GM18511 (cell line): ENCODE results near the gene INTS4.
"Not testable (repeated sequence)": the region's sequence is repeated elsewhere in the genome, so short reads cannot be mapped to it uniquely, and the experiment has no call there.

Experiments
- ATAC-seq: cut with Tn5 transposase; IDR thresholded peaks from one replicate; pipeline ENCODE4 v1.9.1; 2021; ENCODE audit warnings: mild to moderate bottlenecking, moderate library complexity; ENCODE audit not compliant: unreplicated experiment

The INTS4 gene

GRCh38 chr11:78025378-78025777 lies 30.9 kb upstream of the INTS4 start:
- no peak for ATAC-seq

- ATAC-seq = no peak
These were observed 29.0 kb upstream of the INTS4 start for GRCh38 chr11:78023426-78023825.

GRCh38 chr11:78022397-78023396 lies 28.2 kb upstream of the INTS4 start, which contains the start of gene KCTD14:
KCTD14 (minus strand) TSS chr11:78023276; CDS start chr11:78023249, 27 bp downstream.
- ATAC-seq = no peak

DNA sequence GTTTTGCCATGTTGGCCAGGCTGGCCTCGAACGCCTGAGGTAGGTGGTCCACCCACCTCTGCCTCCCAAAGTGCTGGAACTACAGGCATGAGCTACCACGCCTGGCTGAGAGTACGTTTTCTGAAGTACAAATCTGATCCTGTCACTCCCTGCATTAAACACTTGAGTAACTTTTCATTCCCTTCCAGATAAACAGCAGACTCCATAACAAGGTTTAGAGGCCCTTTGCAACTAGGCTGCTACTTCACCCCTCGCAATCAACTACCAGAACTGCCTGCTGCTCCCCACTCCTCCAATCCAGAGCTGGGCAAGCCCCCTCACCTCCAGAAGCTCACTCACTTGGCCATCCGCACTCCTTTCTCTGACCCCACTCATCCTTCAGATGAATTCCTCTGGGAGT lies 27.1 kb upstream of the INTS4 start:
- ATAC-seq = no peak

- ATAC-seq = no peak
These were observed 25.8 kb upstream of the INTS4 start for GRCh38 chr11:78020246-78020645.

DNA sequence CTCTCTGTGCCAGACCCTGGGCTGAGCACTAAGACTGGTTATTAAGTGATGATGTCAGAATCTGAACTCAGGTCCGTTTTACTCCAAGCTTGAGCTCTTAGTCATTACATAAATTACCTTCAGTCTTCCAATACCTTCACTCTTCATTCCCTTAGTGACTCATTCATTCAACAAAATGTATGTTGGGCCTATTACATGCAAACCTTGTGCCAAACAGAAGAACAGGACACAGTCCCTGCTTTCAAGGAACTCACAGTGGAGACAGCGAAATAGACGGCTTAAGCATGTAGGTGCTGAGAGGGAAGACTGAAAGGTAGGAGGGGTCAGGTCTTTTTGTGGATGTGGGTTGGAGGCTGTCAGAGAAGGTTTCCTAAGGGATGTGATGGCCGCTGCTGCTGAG lies 25.3 kb upstream of the INTS4 start:
- no peak for ATAC-seq

- ATAC-seq = no peak
These were observed 21.4 kb upstream of the INTS4 start for GRCh38 chr11:78015878-78016277.

DNA sequence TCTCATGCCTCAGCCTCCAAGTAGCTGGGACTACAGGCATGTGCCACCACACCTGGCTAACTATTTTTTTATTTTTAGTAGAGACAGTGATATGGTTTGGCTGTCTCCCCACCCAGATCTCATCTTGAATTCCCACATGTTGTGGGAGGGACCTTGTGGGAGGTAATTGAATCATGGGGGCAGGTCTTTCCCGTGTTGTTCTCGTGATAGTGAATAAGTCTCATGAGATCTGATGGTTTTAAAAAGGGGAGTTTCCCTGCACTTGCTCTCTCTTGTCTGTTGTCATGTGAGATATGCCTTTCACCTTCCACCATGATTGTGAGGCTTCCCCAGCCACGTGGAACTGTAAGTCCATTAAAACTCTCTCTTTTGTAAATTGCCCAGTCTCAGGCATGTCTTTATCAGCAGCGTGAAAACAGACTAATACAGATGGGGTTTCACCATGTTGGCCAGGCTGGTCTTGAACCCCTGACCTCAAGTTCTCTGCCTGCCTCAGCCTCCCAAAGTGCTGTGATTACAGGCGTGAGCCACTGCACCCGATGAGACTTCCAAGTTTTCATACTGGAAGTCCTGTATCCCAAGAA lies 20.6 kb upstream of the INTS4 start:
- ATAC-seq = not testable (repeated sequence)

GRCh38 chr11:78011301-78011700 lies 16.8 kb upstream of the INTS4 start:
- ATAC-seq = no peak

- no peak for ATAC-seq
These were observed 16.3 kb upstream of the INTS4 start for GRCh38 chr11:78010755-78011154.

DNA sequence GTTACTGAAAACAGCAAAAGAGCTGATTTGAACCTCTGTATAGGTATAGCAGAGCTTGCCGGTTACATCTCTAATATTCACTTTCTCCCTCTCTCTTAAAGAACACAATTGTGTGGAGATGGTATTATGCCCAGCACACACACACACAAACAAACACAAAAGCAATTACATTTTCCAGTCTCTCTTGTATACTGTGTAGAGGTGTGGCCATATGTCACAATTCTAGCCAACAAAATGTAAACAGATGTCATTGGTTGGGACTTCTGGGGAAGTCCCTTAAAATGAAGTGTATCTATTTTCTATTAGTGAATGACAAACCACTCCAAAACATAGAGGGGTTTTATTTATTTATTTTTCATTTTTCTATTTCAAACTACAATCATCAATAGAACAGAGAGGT lies 15.8 kb upstream of the INTS4 start:
- no peak for ATAC-seq

DNA sequence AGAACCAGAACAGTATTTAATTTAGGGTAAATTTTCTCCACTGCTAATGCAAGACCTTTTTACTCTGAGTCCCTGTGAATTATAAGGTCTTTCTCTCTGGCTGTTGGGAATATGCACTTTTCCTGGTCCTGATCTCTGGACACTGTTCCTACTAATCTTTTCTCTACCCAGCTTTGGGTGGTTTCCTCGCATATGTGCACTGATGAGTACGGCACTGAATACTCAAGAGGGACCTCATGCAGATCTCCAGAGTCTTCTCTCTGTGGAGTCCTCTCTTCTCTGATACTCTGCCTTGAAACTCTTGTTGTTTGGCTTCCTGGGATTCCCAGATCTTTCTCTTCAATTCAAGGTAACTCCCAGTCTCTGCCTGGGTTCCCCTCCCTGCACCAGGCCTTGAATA lies 14.6 kb upstream of the INTS4 start:
- ATAC-seq = no peak

DNA sequence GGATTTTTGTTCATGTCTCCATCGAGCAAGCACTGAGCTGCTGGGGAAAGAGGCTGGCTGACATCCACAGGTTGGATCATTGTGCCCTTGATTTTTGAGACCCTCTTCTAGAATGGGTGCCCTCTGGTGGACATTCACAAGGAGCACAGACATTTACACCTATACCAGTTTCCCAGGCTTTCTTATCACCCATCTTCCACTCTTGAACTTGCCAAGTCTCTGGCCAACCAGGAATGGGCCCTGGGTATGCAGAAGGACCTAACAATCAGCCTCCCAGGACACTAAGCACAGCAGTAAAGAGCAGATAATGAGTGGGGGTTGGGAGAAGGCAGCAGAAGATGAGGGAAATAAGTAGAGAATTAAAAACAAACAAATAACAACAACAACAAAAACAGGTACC lies 5.7 kb upstream of the INTS4 start:
- ATAC-seq = no peak

DNA sequence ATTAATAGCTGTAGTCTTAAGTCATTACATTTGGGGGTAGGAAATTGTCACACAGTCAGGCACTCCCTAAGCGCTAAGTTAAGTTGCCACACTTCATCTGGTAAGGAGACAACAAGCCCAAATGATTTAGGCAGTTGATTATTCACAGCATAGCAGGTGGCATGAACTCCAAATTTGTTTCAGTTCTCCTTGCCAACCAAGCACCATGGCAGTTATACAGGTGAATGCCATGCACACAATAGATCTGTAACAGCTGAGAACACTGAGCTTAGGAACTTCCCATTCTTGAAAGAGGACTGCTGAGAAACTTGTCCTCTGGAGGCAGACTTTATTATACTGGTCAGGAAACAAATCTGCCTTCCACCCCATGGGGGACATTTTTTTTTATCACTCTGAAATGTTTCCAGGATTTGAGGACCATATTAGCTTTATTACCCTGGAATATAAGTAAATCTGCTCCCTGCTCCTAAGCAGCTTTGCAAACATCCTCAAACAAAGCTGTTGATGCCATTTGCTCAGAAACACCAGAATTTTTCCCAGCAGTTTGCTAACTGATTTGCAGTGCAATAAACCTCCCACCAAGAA lies 5.1 kb upstream of the INTS4 start:
- no peak for ATAC-seq

DNA sequence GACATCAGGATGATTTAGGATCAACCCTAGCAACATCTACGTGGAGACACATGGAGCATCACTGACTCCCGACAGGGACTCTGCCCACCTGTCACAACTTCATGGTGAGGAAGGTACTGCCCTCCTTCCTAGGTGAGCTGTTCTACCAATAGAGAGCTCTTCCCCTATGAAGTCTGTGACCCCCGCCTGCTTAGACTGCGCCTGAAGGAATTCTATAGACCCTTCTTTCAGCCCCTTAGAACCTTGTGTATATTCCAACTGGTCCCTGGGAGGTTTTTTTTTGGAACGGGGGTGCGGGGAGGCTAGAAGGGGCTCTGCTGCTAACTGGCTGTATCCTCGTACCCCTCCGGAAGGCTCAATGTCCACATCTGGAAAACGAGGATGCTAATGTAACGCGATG lies 566 bp downstream of the INTS4 start:
- no peak for ATAC-seq

GRCh38 chr11:77990981-77991380 lies 3.5 kb downstream of the INTS4 start:
- ATAC-seq = no peak

DNA sequence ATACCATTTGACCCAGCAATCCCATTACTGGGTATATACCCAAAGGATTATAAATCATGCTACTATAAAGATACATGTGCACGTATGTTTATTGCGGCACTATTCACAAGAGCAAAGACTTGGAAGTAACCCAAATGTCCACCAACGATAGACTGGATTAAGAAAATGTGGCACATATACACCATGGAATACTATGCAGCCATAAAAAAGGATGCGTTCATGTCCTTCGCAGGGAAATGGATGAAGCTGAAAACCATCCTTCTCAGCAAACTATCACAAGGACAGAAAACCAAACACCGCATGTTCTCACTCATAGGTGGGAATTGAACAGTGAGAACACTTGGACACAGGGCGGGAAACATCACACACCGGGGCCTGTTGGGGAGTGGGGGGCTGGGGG lies 8.0 kb downstream of the INTS4 start:
- ATAC-seq = not testable (repeated sequence)

DNA sequence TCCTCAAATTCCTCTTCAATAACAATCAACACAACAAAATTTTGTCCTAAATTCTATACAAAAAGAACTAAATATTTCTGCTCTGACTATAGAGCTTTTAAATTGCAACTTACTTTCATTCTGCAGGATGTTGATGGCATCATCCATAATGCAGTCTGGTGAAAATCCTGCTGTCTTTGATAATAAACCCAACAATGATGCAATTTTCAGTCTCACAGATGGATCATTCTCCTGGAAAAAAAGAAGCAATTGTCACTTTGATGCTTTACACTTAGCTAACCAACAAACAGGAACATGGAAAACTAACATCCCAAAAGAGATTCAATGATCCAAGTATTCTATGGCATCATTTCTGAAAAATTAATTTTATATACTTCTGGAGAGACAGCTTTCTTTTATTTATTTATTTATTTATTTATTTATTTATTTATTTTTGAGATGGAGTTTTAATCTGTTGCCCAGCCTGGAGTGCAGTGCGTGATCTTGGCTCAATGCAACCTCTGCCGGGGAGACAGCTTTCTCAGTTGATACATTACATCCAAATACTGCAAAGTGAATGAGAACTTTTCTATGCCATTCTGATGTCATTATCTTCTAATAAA lies 13.0 kb downstream of the INTS4 start:
- no peak for ATAC-seq

- peak; percentile 78 for ATAC-seq
These were observed 26.1 kb downstream of the INTS4 start for GRCh38 chr11:77968337-77968736.

DNA sequence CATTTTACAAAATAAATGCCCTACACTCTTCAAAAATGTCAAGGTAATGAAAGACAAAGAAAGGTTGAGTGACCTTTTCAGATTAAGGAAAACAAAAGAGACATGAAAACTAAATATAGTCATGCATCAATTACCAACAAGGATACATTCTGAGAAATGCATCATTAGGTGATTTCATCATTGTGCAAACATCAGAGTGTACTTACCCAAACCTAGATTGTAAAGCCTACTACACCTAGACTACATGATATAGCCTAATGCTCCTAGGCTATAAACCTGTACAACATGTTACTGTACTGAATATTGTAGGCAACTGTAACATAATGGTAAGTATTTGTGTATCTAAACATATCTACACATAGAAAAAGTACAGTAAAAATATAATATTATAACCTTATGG lies 26.7 kb downstream of the INTS4 start:
- ATAC-seq = no peak

GRCh38 chr11:77967121-77967520 lies 27.3 kb downstream of the INTS4 start:
- ATAC-seq = no peak
